MCF 10A (cell line): Measurements from ENCODE around the gene NKX6-2. TPM values are rescaled to one million over a fixed set of nuclear protein-coding genes. Genes with fewer than 3 reads are reported as not detected.

ENCODE experiments used
- BruUV-seq: library from RNA; stranded (reverse); fragments of 400-500 nt; replicated peaks from 2 replicates; lab custom pipeline; 2021; lab: Mats Ljungman, UMichigan
- CTCF ChIA-PET: fragments of 300-600 bp; sonication (Branson Sonifier 250); formaldehyde crosslinking; extraction: SDS; loops from one replicate; lab custom pipeline; 2021; ENCODE audit warnings: antibody characterized with exemption, inconsistent platforms; lab: Yijun Ruan, JAX
- POLR2A ChIA-PET: fragments of 300-600, 350-650 bp; sonication (Branson Sonifier 250); formaldehyde crosslinking; extraction: SDS; loops from one replicate; lab custom pipeline; 2020; ENCODE audit warnings: antibody characterized with exemption, inconsistent platforms; lab: Yijun Ruan, JAX
- DNase-seq: peaks from one replicate; pipeline ENCODE4 v3.0.0-alpha.2; 2018; ENCODE audit not compliant: unreplicated experiment
- H3K27ac Mint-ChIP-seq: one replicate; pipeline ENCODE4 v1.8.0; 2022; ENCODE audit warnings: mild to moderate bottlenecking, low read depth, mixed read lengths; ENCODE audit not compliant: unreplicated experiment
- H3K27me3 Mint-ChIP-seq: one replicate; pipeline ENCODE4 v1.8.0; 2022; ENCODE audit warnings: mixed read lengths; ENCODE audit not compliant: insufficient read depth, unreplicated experiment
- H3K36me3 Mint-ChIP-seq: one replicate; pipeline ENCODE4 v1.8.0; 2022; ENCODE audit warnings: mild to moderate bottlenecking, moderate library complexity, mixed read lengths; ENCODE audit not compliant: insufficient read depth, unreplicated experiment
- H3K4me1 Mint-ChIP-seq: one replicate; pipeline ENCODE4 v1.8.0; 2022; ENCODE audit warnings: mixed read lengths; ENCODE audit not compliant: insufficient read depth, unreplicated experiment
- H3K4me3 Mint-ChIP-seq: one replicate; pipeline ENCODE4 v1.8.0; 2022; ENCODE audit warnings: mild to moderate bottlenecking, moderate library complexity, mixed read lengths; ENCODE audit not compliant: unreplicated experiment
- H3K9me3 Mint-ChIP-seq: one replicate; pipeline ENCODE4 v1.8.0; 2022; ENCODE audit warnings: mixed read lengths; ENCODE audit not compliant: unreplicated experiment
- intact Hi-C: fragments of 100-400 bp; cut with micrococcal nuclease; formaldehyde crosslinking; loops from 2 replicates; pipeline ENCODE4 v1.14.1; 2022
- total RNA-seq: library from RNA; stranded (reverse); gene quantifications from 2 replicates; pipeline ENCODE4 v1.2.3, GENCODE V29; 2022
- TF ChIP-seq, protein P1 (sequence below): fragments of 200-600 bp; IDR thresholded peaks from one replicate; pipeline ENCODE4 v1.8.0; 2022; ENCODE audit warnings: antibody characterized with exemption, mild to moderate bottlenecking; ENCODE audit not compliant: unreplicated experiment

The NKX6-2 gene
- total RNA-seq, 1 experiment from 2014 or later, result not detected

DNA sequence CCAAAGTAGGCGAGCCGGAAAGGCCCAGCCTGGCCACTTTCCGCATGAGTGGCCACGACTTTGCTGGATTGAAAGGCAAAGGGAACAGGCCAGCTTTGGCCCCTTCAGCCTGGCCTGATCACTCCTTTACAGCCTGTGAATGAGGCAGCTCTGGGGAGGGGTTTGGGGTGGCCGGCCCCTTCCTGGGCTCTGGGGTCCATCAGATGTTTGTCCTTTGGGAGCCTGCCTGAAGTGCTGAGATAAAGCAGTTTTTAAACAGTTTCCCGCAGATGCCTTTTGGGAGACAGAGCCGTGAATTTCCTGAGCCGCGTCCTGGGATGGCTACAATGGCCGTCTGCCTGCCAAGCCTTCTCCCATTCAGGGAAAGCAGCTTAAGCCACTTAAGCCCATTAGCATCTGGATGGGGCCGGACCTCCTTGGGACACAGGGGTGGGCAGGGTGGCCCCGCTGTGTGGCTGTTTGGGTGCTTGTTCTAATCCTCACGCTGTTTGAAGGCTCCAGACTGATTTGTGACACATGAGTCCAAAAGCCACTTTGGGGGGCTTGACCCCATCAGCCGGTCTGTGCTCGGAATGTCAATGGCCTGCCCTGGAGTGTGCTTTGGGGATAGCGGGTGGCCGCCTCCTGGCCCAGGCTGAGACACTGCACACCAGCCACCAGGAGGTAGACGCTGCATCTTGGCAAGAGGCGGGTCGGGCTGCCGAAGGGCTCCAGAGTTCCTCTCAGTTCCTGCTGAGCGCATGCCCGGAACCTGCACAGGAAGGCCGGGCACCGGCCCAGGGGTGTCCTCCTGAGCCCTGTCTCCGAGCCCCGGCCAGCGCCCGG lies 38.9 kb downstream of the NKX6-2 start:
- DNase-seq, result no peak
- TF ChIP-seq, protein P1, sequence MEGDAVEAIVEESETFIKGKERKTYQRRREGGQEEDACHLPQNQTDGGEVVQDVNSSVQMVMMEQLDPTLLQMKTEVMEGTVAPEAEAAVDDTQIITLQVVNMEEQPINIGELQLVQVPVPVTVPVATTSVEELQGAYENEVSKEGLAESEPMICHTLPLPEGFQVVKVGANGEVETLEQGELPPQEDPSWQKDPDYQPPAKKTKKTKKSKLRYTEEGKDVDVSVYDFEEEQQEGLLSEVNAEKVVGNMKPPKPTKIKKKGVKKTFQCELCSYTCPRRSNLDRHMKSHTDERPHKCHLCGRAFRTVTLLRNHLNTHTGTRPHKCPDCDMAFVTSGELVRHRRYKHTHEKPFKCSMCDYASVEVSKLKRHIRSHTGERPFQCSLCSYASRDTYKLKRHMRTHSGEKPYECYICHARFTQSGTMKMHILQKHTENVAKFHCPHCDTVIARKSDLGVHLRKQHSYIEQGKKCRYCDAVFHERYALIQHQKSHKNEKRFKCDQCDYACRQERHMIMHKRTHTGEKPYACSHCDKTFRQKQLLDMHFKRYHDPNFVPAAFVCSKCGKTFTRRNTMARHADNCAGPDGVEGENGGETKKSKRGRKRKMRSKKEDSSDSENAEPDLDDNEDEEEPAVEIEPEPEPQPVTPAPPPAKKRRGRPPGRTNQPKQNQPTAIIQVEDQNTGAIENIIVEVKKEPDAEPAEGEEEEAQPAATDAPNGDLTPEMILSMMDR, result no peak
- no peaks in the 10 kb centered on the region for H3K27me3 Mint-ChIP-seq
- intact Hi-C loops, result no loop called here
- H3K9me3 Mint-ChIP-seq, result no peaks in the 10 kb centered on the region
- ChIA-PET POLR2A (interaction anchor here (0.7 kb wide), 1 partner anchor 54 kb away, joined by 3 read pairs; no protein-coding TSS in a partner anchor), CTCF (interaction anchor here (1.3 kb wide), 1 partner anchor 92 kb away, joined by 4 read pairs; no protein-coding TSS in a partner anchor)
- H3K4me3 Mint-ChIP-seq, result no peak overlapping the region
- no TSS peak for BruUV-seq
- no peaks in the 10 kb centered on the region for H3K4me1 Mint-ChIP-seq
- no peak overlapping the region for H3K27ac Mint-ChIP-seq
- peaks cover 10% of the 10 kb centered on the region for H3K36me3 Mint-ChIP-seq

DNA sequence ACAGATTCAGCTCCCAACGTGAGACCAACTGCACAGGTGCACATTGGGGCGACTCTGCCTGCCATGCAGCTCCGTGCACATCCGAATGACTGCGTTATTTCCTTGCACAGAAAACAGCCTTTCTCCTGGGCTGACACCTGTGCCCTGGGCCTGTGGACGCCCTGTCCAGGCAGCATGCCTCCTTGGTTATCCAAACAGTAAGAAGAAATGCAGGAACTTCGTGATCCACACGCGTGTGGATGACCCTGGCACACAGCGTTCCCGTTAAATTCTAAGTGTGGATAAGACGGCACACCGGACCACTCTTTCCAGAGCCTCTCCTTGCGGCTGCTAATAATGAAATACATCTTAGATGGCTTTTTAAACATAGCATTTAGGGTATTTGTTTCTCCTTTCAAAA lies 39.6 kb downstream of the NKX6-2 start:
- BruUV-seq, result no TSS peak
- Mint-ChIP-seq H3K9me3 (no peaks in the 10 kb centered on the region), H3K36me3 (peaks cover 4% of the 10 kb centered on the region), H3K4me1 (no peaks in the 10 kb centered on the region), H3K27me3 (no peaks in the 10 kb centered on the region), H3K27ac (no peak overlapping the region), H3K4me3 (no peak overlapping the region)
- no peak for DNase-seq
- POLR2A ChIA-PET, result interaction anchor here (0.7 kb wide), 1 partner anchor 53 kb away, joined by 3 read pairs; no protein-coding TSS in a partner anchor
- TF ChIP-seq, protein P1, result no peak
- CTCF ChIA-PET, result no interaction called here
- intact Hi-C loops, result no loop called here

DNA sequence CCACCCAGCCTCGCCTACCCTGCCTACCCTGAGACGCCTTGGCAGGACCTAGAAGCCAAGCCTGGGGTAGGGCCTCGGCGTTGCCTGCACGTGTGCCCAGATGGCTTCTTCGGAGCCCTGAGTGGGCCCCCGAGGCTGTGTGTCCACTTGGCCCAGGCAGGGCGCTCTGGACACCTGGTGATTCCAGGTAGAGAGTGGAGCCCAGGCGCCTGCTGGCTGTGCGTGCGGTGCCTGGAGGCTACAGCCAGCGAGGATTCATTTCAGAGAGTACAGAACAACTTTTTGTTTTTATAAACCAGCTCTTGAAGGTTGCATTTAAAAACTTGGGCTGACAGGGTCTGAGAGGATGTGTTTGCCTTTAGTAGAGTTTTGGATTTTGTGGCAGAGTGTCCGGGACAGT lies 40.0 kb downstream of the NKX6-2 start:
- intact Hi-C loops, result no loop called here

DNA sequence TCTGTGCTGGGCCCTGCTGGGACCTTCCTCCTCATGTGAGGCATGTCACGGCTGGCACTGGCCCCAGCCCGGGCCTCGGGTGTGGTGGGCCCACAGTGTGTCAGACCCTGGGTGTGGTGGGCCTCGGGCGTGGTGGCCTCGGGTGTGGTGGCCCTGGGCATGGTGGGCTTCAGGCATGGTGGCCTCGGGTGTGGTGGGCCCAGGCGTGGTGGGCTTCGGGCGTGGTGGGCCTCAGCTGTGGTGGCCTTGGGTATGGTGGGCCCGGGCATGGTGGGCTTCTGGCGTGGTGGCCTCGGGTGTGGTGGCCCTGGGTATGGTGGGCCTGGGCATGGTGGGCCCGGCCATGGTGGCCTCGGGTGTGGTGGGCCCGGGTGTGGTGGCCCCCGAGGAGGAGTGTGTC lies 40.4 kb downstream of the NKX6-2 start:
- Mint-ChIP-seq H3K36me3 (peaks cover 4% of the 10 kb centered on the region), H3K27ac (no peak overlapping the region), H3K4me1 (no peaks in the 10 kb centered on the region), H3K4me3 (no peak overlapping the region), H3K27me3 (no peaks in the 10 kb centered on the region), H3K9me3 (no peaks in the 10 kb centered on the region)
- DNase-seq, result no peak
- TF ChIP-seq, protein P1, result no peak
- CTCF ChIA-PET, result no interaction called here
- no TSS peak for BruUV-seq
- intact Hi-C loops, result no loop called here
- POLR2A ChIA-PET, result no interaction called here

More for the DNA sequence above, 40.0 kb downstream of the NKX6-2 start:
- H3K27ac Mint-ChIP-seq, result no peak overlapping the region
- DNase-seq, result no peak
- peaks cover 4% of the 10 kb centered on the region for H3K36me3 Mint-ChIP-seq
- TF ChIP-seq, protein P1, result no peak
- H3K4me1 Mint-ChIP-seq, result no peaks in the 10 kb centered on the region
- no TSS peak for BruUV-seq
- ChIA-PET CTCF (no interaction called here), POLR2A (no interaction called here)
- H3K9me3 Mint-ChIP-seq, result no peaks in the 10 kb centered on the region
- H3K4me3 Mint-ChIP-seq, result no peak overlapping the region
- H3K27me3 Mint-ChIP-seq, result no peaks in the 10 kb centered on the region
